Activated gamma-delta T cell treated with Interleukin-2 at 50 U/mL for 16 hours (primary cell): ENCODE measurements around the gene SESN1.
A peak's percentile ranks its signal among the peaks of the same experiment; 100 is the strongest.

Experiments used
- DNase-seq: peaks from one replicate; pipeline ENCODE4 v3.0.0-alpha.2; 2020

SESN1 gene

DNA sequence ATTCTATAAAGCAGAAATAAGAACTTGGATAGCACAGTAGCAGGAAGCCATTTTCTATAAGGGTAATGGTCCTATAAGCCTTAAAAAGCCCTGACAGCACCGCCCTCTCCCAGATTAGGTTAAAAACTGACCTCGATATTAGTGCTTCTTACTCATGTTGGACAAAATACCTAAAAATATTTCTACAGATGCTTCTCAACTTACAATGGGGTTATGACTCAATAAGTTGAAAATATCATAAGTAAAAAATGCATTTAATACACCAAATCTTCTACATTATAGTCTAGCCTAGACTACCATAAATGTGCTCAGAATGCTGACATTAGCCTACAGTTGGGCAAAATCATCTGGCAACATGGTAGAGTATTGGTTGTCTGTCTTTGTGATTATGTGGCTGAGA lies 70.3 kb downstream of the SESN1 start:
- DNase-seq, result no peak

DNA sequence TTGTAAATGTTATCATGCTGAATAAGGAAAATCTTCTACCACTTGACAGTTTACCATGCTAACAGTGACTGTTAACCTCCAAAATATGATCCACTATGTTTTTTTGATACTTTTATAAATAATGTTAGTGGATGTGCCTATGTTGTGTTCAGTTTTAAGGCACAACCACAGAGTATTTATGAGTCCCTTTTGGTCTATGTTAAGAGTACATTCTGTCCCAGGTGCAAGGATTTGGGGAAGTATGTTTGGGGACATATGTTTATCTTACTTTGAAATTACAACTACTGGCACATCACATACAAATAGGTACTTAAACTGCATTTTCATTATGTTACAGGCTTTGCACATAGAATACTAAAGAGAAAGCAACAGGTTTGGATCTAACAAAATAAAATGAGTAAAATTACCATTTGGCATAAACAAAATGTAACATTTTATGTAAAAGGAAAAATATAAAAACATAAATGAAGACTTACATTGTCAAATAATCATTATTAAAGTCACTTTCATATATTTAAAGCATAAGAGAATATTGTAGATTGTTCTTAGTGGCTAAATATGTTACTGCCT lies 71.2 kb downstream of the SESN1 start:
- no peak for DNase-seq

DNA sequence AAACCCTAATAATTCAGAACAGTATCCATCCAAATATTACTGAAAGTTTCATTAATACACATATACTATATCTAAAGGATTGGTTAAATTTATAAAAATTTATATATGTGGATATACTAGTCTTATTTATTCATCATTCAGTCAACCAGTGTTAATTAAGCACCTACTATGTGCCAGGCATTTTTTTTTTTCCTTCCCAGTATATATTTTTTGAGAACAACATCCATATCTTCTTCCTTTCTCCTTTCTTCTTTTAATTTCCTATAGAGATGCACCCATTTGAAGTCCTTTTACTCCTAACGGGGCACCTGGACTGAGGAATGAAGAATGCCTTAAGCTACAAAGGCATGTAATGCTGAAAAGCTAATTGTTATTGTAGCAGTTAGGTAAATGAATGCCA lies 72.8 kb downstream of the SESN1 start:
- no peak for DNase-seq

DNA sequence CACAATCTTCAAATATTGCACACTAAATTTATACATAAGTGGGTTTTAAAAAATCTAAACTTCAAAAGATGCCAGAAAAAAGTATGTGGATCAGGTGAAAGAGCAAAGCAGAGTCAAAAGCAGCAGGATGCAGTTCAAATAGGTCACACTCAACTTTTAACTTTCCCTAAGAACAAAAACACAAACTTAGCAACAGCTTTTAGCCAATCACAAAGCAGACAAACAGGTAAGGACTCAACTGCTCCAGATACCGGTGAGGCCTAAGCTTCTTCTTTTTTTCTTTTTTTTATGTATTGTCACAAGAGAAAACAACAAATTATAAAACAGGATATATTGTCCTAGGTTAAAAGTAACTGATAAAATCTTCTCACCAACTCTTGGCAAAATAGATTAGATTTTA lies 74.7 kb downstream of the SESN1 start:
- DNase-seq, result no peak

DNA sequence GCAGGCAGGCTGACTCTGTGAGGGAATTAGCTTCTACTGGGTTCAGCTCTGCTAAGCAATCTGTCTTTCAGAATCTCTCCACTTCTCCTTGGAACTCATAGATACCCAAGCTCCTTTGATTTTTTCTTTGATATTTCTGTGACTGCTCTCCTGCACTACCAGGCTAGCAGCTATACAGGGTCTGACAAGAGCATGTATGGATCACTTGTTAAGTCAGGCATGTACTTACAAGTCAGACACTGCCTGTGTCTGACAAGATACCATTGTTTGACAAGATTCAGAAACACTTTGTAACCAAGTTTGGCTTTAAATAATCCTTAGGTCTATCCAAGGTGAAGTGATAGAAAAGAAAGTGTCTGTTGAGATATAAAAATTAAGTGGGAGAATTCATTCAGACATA lies 79.5 kb downstream of the SESN1 start:
- DNase-seq, result no peak

DNA sequence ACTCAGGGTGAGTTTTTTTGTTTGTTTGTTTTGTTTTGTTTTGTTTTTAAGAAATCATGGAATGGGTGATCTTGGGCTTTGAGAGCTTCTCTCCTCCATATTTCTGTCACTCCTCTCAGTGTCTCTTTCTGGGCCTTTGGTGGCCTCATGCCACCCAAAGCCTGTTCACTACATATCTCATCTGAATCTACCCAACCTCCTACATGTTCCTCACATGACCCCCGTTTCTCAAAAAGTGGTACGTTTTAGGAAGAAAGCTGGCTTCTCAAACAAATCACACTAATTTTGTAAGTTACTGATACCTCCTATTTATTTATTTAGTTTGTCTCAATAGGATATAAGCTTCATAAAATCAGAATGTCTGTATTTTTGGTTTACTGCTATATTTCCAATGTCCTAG lies 80.0 kb downstream of the SESN1 start:
- DNase-seq, result no peak

DNA sequence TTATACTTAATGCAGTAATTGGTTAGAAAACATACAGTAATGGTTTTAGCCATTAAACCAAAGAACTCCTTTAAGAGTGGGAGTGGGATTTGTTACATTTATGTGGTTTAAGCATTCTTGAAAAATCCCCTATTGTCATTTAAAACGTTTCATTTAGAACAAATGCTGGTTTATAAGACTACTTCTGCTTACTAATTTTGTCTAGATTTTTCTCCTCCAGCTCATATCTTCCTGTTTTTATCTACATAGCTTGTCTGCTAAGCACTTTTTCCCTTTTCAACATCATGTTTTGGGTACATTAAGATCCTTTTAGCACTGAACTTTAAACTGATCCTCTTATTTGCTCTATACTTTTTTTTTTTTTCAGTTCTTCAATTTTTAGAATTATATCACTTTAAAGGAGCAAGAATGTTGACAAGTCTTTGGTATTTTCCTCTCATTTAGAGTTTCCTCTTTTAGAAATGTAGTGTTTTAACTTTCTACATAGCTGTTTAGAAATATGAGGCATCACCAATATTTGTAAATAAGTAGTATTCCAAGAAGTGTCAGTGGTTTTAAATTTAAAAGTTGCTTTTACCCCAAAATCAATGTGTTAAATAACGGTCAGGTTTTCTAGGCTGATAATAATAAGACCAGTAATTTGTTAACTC lies 80.9 kb downstream of the SESN1 start:
- DNase-seq, result no peak

DNA sequence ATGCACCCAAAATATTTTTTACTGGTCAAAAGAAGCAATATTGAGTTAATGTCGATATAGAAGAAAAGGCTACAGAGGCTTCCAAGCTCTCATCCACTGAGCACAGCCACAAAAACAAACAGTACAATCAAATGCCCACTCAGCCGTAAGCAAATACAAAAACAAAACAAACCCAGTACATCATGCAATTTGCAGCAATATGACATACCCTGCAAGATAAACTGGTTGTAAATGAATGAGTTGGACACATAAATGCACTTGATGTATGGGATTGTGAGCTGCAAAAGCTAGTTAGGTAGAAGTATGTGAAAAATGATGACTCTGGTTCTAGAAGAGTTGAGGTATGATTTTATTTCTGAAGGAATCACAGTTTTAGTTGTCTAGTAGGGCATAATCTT lies 83.9 kb downstream of the SESN1 start:
- no peak for DNase-seq

DNA sequence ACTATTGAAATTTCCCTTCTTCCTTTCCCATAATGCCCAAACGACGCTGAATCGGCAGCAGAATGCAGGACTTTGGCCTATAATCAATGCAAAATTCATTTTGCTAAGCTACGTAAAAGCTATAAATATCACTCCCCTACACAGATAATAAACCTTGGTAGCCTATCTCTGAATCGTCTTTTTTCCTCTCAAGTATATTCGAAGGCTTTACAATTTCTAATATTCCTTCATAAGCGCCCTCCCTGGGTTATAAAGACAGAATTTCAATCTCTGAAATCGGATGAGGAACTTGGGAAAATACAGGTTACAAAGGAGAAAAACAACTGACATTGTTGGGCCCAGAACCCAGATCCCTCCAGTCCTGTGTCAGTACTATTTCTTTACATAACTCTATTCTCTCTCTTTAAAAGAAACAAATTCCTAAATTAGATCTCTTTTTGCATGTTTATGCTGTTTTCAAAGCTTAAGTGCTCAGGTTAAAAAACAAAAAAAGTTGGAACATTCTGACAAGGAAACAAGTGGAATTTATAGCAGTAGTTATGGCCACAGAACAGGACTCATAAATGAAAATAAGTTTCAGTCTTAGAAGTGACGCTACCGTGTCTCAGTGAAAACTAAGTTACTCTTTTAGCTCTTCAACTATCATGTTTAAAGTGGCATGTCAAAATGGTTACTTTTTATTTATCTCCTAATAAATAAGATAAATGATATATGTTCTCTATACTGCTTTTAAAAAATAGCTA lies 84.5 kb downstream of the SESN1 start:
- DNase-seq, result no peak

DNA sequence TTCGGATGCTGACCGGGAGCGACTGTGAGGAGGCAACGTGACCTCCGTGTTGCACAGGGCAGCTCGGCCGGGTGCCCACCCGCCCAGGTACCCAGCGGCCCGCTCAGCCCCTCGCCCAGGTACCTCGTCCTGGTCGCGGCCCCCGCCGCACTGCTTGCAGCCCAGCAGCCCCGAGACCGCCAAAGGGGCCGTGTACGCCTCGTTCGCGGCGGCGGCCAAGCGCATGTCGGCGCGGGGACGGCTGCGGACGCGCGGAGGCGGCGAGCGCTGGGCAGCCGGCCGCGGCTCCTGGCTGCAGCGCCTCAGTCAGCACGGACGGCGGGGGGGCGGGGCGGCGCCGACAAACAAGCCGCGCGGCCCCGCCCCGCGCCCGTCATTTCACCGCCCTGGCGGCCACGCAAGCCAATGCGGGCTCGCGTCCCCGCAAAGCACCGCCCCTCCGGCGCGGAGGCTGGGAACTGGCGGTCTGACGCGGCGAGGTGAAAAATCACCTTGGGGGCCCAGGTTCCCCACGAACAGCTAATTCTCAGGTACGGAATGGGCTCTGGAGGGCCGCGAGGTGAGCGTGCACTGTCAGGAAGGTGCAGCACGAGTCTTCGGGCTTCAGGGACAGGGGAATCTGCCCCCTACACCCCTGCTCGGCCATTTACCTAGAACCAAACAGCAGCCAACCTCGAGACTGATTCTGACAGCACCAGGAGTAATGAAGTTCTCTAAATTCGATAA lies 85.2 kb downstream of the SESN1 start:
- peak; percentile 90 for DNase-seq

DNA sequence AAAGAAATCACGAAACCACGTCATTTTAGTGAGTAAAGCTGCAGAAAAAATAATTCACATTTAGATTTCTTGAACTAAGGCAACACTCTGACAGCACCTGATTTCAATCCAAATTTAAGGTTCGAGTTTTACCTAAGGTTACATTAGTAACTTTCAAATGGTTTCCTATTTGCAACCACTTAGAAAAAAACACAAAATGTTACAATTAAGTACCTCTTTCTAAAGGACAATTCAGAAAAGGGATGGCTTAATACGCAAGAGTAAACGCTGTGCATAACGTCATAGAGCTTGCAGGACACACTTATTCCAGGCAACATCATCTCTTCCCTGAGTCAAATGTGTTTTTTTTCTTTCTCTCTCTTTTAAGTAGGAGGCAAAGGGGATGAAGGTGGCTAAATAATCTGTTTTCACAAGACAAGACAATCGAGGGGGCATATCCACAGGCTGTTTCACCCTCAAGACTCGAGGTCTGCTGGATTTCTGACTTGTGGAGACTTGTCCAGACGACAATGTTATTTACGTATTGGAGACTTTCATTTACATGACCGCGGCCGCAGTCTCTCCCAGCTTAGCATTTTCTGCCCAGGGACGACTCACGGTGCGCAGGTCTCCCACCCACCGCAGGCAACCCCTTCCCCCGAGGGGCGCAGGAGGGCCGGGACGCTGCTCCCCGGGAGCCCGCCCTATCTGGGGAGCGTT lies 86.0 kb downstream of the SESN1 start:
- peak; percentile 10 for DNase-seq

DNA sequence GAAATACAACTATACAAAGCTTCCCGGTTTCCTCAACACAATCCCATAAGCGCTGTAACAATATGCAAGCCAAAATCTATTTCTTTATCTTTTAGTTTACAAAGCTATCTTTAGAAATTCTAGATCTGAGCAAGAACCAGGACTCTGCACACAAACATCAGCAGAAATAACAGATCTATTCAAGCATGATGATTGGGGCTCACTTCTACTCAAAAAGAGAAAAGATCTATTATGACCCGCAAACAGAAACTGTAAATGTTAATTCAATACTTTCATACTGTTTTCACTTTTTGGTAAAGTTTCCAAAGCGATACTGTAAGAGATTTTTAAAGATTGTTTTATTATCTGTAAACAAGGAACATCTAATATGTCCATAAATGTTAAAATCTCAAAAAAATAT lies 86.6 kb downstream of the SESN1 start:
- DNase-seq, result no peak

DNA sequence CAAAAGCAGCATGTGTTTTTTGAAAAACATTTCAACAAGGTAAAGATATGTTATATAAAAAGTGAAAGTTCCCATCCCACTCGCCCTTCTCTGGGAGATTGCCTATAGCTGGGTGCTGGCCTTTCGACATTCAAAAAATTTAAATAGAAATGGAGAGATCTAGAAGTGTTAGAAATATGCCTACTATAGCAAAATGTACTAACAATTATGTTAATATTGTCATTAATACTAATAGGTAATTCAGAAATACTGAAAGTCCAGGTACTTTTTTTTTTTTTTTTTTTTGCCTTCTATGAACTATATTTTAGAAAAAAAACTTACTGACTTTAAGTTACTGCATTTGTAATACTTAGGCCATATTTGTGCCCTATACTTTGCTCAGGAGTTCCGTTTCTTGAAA lies 87.1 kb downstream of the SESN1 start:
- no peak for DNase-seq

DNA sequence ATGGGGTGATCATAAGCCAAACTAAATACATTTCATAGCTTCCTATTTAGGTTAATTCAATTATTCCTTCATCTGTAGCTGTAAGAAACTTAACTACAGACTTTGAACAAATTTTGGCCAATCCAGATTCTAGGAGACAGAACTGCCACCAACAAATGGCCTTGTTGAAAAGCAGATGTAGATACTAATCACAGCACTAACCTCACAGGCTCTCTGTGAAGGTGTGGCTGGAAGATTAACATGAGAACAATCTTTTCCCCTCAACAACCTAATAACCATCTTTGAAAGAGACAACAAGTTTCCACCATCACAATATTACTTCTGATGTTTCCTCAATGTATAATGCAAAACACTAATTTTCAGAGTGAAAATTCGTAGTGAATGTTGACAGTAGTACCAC lies 87.8 kb downstream of the SESN1 start:
- DNase-seq, result no peak

DNA sequence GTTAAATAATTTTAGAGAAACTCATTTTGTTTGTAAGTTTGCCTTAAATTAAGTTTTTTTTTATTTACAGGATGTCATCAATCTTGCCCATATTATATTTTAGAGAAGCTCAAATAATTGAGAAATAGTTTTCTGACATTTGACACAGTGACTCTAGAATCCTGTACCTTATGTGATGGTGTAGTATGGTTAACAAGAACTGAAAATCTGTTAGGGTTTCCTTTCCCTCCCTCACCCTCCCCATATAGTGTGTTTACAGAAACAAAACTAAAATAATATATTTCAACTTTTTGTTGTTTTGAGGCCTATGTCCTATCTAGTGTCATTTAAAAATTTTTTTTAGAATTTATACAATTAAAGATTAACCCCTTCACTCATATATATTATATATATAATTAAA lies 91.8 kb downstream of the SESN1 start:
- no peak for DNase-seq

DNA sequence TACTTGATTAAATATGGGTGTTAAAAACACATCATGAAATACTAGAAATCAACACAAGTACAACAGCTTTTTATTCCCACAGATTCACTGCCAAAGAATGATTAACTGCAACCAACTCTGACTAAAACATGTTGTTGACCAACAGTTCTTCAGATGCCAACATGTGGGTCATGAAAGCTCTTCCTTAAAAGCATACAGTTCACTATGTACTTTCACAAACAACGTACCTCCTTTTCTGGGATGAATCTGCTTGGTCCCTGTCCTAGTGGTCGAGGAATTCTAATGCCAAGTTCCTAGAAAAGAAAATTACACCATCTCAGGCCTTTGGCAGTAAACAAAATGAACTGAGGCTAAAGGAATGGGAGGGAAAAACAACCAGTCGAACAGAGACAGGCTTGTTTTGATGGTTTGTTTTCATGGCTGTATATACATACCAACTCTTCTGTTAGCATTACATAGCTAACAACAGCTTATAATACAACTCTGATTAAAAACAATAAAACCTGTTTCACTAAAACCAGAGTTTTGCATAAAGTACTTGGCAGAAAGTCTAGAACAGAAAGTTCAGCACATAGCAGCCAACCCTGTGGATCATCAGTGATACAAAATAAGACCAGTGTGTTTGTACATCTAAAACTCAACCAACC lies 92.5 kb downstream of the SESN1 start:
- no peak for DNase-seq

DNA sequence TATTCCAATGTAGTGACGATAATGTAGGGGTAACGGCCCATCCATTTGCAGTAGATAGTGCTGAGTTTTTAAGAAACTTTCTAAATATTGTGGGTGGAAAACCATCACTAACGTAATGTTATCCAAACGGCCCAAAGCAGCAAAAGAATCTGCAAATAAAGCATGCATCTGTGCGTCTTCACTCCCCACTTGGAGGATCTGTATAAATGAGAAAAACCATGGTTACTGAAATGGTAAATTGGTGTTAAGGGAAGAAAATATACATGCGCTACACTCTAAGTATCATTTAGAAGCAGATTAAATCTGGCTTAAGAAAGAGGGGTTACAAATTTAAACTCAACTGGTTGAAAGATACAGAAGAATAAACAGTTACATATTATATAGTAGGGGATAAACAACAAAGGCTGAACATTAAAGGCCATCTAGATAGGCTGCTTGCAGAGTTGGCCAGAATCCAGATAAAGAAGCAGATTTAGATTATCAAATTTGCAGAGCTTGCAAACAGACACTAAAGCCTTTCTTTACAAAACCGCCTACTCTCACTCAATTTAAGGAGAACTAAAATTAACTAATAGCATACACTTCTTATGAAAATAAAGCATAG lies 93.3 kb downstream of the SESN1 start:
- DNase-seq, result no peak

DNA sequence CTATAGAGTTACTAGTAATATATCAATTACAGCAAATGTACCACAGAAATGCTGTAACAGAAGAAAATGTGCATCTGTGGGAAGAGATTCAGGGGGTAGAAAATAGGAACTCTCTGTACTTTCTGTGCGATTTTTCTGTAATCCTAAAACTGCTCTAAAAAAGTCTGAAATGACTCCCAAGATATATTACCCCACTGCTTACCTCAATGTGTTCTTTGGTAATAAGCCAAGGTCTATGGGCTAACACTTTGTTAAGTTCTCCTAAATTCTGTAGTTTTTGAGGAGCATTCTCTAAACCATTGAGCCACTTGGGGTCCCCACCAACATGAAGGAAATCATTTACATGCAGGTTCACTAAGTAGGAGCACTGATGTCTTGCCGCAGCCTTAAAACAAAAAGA lies 94.4 kb downstream of the SESN1 start:
- DNase-seq, result no peak

DNA sequence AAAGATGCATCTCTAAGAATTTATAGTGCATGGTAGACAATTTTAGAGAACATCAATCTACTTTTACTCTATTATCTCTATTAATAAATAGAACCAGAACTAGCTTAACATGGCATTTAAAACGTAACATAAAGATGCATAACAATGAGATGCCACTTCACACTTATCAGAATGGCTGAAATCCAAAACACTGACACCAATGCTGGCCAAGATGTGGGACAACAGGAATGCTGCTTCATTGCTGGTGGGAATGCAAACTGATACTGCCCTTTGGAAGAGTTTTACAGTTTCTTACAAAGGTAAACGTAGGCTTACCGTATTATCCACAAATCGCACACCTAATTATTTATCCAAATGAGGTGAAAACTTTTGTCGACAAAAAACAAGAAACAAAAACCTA lies 95.2 kb downstream of the SESN1 start:
- DNase-seq, result no peak

DNA sequence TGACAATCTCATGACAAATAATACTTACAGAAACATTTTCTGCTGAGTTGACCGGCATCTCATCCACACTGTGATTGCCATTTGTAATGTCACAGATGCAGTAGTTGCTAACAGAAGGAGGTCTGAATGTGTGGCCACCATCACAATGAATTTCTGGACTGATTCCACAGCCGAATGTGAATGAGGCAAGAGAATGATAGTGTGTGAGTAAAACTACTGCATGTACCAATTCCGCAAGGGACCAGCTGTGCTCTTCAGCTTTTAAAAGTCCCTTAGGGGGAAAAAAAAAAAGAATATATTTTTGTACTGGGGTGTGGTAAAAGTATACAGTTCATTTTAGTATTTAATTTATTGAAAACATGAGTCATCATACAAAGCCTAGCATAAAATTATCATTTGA lies 96.2 kb downstream of the SESN1 start:
- no peak for DNase-seq

DNA sequence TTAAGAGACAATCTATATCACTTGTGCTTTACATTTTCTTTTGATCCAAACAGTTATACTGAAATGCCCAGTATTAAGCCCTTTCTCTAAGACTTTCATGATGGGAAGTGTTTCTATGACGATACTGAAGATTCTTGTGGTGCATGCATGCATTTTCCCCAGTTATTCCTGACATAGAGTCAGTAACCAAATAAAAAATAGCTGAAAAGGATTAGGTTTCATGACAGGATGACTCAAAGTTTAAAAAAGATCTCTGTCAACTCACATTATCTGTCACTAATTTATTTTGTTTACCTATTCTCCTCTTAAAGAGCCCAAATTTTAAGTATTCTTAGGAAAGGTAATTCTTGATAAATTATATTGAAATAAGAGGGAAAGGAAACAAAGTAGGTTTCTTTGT lies 98.4 kb downstream of the SESN1 start:
- DNase-seq, result no peak

DNA sequence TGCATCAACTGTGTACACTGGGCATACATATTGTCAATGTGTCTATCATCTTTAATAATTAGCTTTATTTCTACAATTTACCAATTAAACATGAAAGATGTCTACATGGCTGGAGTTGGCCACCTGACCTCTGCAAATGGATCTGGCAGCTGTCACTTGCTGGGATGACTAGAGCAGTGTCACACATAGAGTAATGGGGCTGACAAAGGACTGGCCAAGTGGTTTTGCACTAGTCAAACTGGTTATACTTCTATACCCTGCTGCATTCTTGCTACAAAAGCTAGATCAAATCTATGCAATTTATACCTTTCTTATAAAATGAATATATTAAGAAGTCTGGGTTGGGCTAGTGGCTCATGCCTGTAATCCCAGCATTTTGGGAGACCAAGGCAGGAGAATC lies 99.3 kb downstream of the SESN1 start:
- no peak for DNase-seq
